Ovary (tissue), 9 donors: Measurements from ENCODE around the gene CHAF1A. TPM values are rescaled to one million over a fixed set of nuclear protein-coding genes. Genes with fewer than 3 reads are reported as not detected.

Experiments
- DNase-seq, 5 donors: peaks; one replicate each; pipeline ENCODE4 v3.0.0-alpha.2; 2019 to 2020
- H3K27ac ChIP-seq, 2 donors: fragments of 200-600 bp; one replicate each; pipeline versions ENCODE4 v1.5.1 to v1.8.0; 2019 to 2022
- H3K27me3 ChIP-seq: fragments of 200-600 bp; one replicate; pipeline ENCODE4 v1.8.0; 2022
- H3K36me3 ChIP-seq: fragments of 200-600 bp; sonication (generic); one replicate; pipeline ENCODE4 v1.5.1; 2019
- H3K4me1 ChIP-seq: one replicate; pipeline ENCODE4 v1.8.1; 2013; ENCODE audit warnings: mild to moderate bottlenecking, moderate library complexity; ENCODE audit not compliant: insufficient read depth
- H3K4me3 ChIP-seq: fragments of 200-600 bp; sonication (generic); one replicate; pipeline ENCODE4 v1.5.1; 2017
- H3K9me3 ChIP-seq, 2 donors: fragments of 200-600 bp in 1 of 2; sonication (generic) in 1 of 2; one replicate each; pipeline versions ENCODE4 v1.5.1 to v1.8.1; 2013 to 2019; ENCODE audit warnings: mild to moderate bottlenecking in 1 of 2, moderate library complexity in 1 of 2
- CTCF ChIP-seq, 3 donors: fragments of 450-650 bp in 2 of 3; fragments of 200-600 bp in 1 of 3; IDR thresholded peaks; one replicate each; pipeline versions ENCODE4 v1.5.1 to v1.8.0; 2016 to 2022; ENCODE audit warnings: antibody characterized with exemption in 3 of 3, mild to moderate bottlenecking in 1 of 3
- EP300 ChIP-seq: sonication (generic); formaldehyde crosslinking; IDR thresholded peaks from one replicate; pipeline ENCODE4 v1.6.1; 2017; ENCODE audit warnings: antibody characterized with exemption
- POLR2A ChIP-seq: fragments of 450-650 bp; IDR thresholded peaks from one replicate; pipeline ENCODE4 v1.6.1; 2017; ENCODE audit warnings: antibody characterized with exemption, mild to moderate bottlenecking, moderate library complexity
- WGBS, 3 donors: extraction: QIAGEN DNeasy Blood & Tissue Kit in 1 of 3; methylation state at CpG; one replicate each; pipeline versions ENCODE4 v1.1.5 to v1.1.7; 2013 to 2017; 5-methylcytosine and 5-hydroxymethylcytosine counted together
- intact Hi-C, 4 donors: fragments of 100-400 bp; cut with DNase I; formaldehyde crosslinking; loops; one replicate each; pipeline versions ENCODE4 v1.11.0 to v1.15.1; 2022 to 2023
- polyA plus RNA-seq, 2 donors: library from polyadenylated mRNA; stranded (reverse); fragments of 200-250 nt in 1 of 2; fragments of 350-450 nt in 1 of 2; fragmentation: Illumina TruSeq in 1 of 2; extraction: RNeasy Lipid Tissue Mini Kit (QIAGEN cat#74804) in 1 of 2; gene quantifications; one replicate each; pipeline ENCODE4 v1.2.3, GENCODE V29; 2013 to 2014
- total RNA-seq, 7 donors: library from RNA; depleted of rRNA in 2 of 7; stranded (reverse); fragments of >200 nt in 2 of 7; fragmentation: NEBNext Ultra II Directional in 3 of 7; extraction: Animal tissue kit (Norgen Biotek cat#: 25700) in 3 of 7; gene quantifications; one replicate each; pipeline versions ENCODE4 v1.1.0 to v1.2.4, GENCODE V29; 2016 to 2023
- donor health status: DM: no; HTN: no; CAD: no; lungs with moderate emphysema.
- donor health status: DM: no; HTN: no; CAD: no.
- donor health status: Bipolar disorder and iron deficiency.
- donor health status: DM: yes; HTN: yes; CAD: no.
- donor health status: DM: no; HTN: no; CAD: no.
- donor health status: DM: yes; HTN: yes; CAD: no.

Gene CHAF1A
- total and polyA plus RNA-seq, 9 donors, result 4.7 to 10.4 (median 7.5) TPM

- no peak overlapping the region for H3K27ac ChIP-seq
- intact Hi-C loops, result loop anchor here in 2 of 4 donors (10.0 kb wide), 1 partner anchor 184 kb away; no protein-coding TSS in a partner anchor
- TF ChIP-seq CTCF (IDR thresholded peaks at IDR 0.05), result no peak
- TF ChIP-seq EP300, result no peak
- no peak for TF ChIP-seq POLR2A
- H3K36me3 ChIP-seq, result no peaks in the 10 kb centered on the region
- no peak overlapping the region for H3K4me3 ChIP-seq
- H3K4me1 ChIP-seq, result no peaks in the 10 kb centered on the region
- H3K9me3 ChIP-seq, result no peaks in the 10 kb centered on the region
- DNase-seq, result peak in 4 of 5 donors; percentile 54 to 83 (median 64)
- 67 to 69% (median 68%) methylated on average over 24 of the region's 24 CpGs for WGBS, 3 donors
- H3K27me3 ChIP-seq, result no peaks in the 10 kb centered on the region
Observed at GRCh38 chr19:4449022-4449638, 46.7 kb downstream of the CHAF1A start.

- Histone ChIP-seq H3K36me3 (no peaks in the 10 kb centered on the region), H3K27me3 (no peaks in the 10 kb centered on the region), H3K4me1 (peaks cover under 1% of the 10 kb centered on the region), H3K27ac (no peak overlapping the region), H3K9me3 (no peaks in the 10 kb centered on the region), H3K4me3 (no peak overlapping the region)
- DNase-seq, result no peak
- TF ChIP-seq EP300 (no peak), CTCF (IDR thresholded peaks at IDR 0.05) (no peak), POLR2A (no peak)
- intact Hi-C loops, result loop anchor here in 3 of 4 donors (5.0 to 10.0 kb wide), 2 partner anchors 185 to 1032 kb away; no protein-coding TSS in a partner anchor
- WGBS, 3 donors, result 87 to 92% (median 88%) methylated on average over 9 of the region's 9 CpGs
Observed at GRCh38 chr19:4449639-4450028, 47.2 kb downstream of the CHAF1A start.

GRCh38 chr19:4452230-4452990 is 50.0 kb downstream of the CHAF1A start:
- Histone ChIP-seq H3K36me3 (no peaks in the 10 kb centered on the region), H3K4me1 (peaks cover 17% of the 10 kb centered on the region), H3K27me3 (no peaks in the 10 kb centered on the region), H3K4me3 (no peak overlapping the region), H3K9me3 (no peaks in the 10 kb centered on the region), H3K27ac (no peak overlapping the region)
- WGBS, 3 donors, result 86 to 90% (median 87%) methylated on average over 23 to 24 of the region's 24 CpGs
- no peak for TF ChIP-seq EP300
- TF ChIP-seq POLR2A, result no peak
- no peak for TF ChIP-seq CTCF (IDR thresholded peaks at IDR 0.05)
- no peak for DNase-seq
- intact Hi-C loops, result loop anchor here in 1 of 4 donors (5.0 kb wide), 1 partner anchor 1035 kb away; no protein-coding TSS in a partner anchor

DNA sequence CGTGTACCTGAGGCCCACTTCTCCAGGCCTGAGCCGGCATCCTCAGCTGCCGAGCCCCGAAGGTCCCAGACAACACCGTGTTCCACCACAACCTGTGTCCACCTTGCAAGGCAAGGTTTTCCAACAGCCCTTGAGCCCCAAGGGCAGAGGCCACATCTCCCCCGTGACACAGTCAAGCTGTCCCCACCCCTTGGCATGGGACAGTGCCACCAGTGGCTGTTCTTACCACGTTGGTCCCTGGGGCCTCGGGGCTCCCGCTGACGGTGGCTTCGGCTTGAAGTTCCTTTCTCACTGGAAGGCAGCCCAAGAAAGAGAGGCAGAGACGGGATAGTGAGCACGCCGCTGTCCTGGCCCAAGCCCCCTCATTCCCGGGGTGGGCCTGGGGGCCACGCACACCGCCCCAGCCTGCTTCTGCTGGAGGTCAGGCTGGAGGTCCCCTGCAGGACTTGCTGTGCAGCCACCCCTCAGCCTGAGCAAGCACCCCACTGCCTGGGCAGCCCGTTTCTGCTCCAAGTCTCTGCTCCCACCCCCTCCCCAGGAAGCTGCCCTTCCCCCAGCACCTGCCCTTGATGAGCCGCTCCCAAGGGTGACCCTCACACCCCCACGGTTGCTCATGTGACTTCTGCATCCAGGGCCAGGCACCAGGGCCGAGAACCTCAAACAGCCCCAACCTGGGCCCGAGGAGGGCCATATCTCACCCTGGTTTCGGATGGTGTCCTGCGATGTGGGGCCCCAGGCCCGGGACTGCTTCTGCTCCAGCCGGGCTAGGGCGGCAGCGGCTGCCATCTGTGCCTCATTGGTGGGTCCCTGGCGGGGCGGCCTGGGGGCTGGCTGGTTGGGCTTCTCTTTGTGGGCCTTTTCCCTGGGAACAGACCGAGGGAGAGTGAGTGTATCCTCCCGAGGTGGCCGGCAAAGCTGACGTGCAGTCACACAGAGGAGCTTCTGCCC is 51.1 kb downstream of the CHAF1A start:
- Histone ChIP-seq H3K4me1 (peaks cover 17% of the 10 kb centered on the region), H3K4me3 (no peak overlapping the region), H3K27ac (peak overlapping the region in 1 of 2 donors; percentile 81), H3K36me3 (no peaks in the 10 kb centered on the region), H3K27me3 (no peaks in the 10 kb centered on the region), H3K9me3 (no peaks in the 10 kb centered on the region)
- DNase-seq, result peak in 1 of 5 donors; percentile 49
- 66 to 73% (median 72%) methylated on average over 26 to 34 of the region's 34 CpGs for WGBS, 3 donors
- no peak for TF ChIP-seq CTCF (IDR thresholded peaks at IDR 0.05)
- no peak for TF ChIP-seq POLR2A
- no peak for TF ChIP-seq EP300
- intact Hi-C loops, result loop anchor here in 1 of 4 donors (5.0 kb wide), 1 partner anchor 1036 kb away; no protein-coding TSS in a partner anchor
